ENCODE results near the gene MIOS.

MIOS gene

DNA sequence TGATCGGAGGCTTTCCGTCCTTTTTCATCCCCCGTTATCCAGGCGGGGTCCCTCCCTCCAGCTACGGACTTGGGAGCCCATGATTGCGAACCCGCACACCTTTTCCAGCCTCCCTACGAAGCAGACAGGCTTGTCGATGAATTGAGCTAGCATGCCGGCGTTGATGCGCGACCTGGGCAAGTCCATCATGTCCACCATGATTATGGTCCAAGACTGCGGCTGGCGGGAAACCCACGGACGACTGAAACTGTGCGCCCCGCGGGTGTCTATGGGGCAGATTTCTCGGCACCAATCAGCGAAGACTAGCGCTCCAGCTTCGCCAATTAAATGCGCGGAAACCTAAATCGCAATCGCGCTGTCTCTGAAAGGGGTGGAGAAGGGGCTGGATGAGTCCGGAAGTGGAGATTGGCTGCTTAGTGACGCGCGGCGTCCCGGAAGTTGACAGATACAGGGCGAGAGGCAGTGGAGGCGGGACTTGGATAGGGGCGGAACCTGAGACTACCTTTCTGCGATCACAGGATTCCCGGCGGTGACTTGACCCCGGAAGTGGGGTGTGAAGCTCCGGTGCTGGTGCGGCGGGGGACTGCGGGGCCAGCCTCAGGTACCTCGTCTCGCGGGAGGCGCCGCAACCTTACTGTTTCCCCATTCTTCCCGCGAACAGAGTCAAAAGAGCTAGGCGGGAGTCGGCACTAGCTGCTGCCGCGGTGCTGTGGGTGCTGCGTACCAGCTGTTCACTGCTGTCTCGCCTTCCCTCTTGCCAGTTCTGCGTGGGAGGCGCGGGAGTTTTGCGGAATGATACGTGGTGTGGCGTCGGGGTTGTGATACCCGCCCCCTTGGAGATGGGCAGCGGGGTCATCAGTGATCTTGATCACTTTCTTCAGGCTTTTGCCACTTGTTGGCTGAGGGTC lies 73.8 kb downstream of the MIOS start, which contains the start of gene UMAD1:
Gene UMAD1, plus strand, starts transcription at position 532 of the 908 bp plus-strand sequence. CDS start 32,620 bp downstream, outside the sequence.
- TF ChIP-seq, protein P1, sequence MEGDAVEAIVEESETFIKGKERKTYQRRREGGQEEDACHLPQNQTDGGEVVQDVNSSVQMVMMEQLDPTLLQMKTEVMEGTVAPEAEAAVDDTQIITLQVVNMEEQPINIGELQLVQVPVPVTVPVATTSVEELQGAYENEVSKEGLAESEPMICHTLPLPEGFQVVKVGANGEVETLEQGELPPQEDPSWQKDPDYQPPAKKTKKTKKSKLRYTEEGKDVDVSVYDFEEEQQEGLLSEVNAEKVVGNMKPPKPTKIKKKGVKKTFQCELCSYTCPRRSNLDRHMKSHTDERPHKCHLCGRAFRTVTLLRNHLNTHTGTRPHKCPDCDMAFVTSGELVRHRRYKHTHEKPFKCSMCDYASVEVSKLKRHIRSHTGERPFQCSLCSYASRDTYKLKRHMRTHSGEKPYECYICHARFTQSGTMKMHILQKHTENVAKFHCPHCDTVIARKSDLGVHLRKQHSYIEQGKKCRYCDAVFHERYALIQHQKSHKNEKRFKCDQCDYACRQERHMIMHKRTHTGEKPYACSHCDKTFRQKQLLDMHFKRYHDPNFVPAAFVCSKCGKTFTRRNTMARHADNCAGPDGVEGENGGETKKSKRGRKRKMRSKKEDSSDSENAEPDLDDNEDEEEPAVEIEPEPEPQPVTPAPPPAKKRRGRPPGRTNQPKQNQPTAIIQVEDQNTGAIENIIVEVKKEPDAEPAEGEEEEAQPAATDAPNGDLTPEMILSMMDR (conservative IDR thresholded peaks at IDR 0.05; ENCODE audit: low read length): no peak
- TF ChIP-seq EZH2phosphoT487 (IDR thresholded peaks at IDR 0.05; ENCODE audit: borderline replicate concordance): no peak
- no peaks in the 10 kb centered on the region for H3K27me3 ChIP-seq (ENCODE audit: insufficient read depth, low read length, poor library complexity, severe bottlenecking)
- H2AFZ ChIP-seq (ENCODE audit: low read length): peak within 1 kb of the TSS; percentile 86
- peak within 1 kb of the TSS; percentile 91 for H3K4me2 ChIP-seq (ENCODE audit: low read depth, low read length, poor library complexity, severe bottlenecking)
- peaks cover 42% of the 10 kb centered on the region for H3K79me2 ChIP-seq (ENCODE audit: insufficient read depth, low read length)
- peak within 1 kb of the TSS; percentile 82 for H3K9ac ChIP-seq (ENCODE audit: low read depth, low read length, poor library complexity, severe bottlenecking)
- H3K4me3 ChIP-seq (ENCODE audit: low read length, poor library complexity, severe bottlenecking): peak within 1 kb of the TSS; percentile 80
- H3K9me3 ChIP-seq (ENCODE audit: insufficient read depth, low read depth, low read length): no peaks in the 10 kb centered on the region
- no peaks in the 10 kb centered on the region for H4K20me1 ChIP-seq (ENCODE audit: insufficient read depth, low read length, poor library complexity, severe bottlenecking)
- no peaks in the 10 kb centered on the region for H3K36me3 ChIP-seq (ENCODE audit: insufficient read depth, low read length)
- no peaks in the 10 kb centered on the region for H3K9me2 ChIP-seq (replicated peaks; ENCODE audit: low read depth, low read length)
- no peaks in the 10 kb centered on the region for H3F3A ChIP-seq (ENCODE audit: low read depth)
- peaks cover 31% of the 10 kb centered on the region for H3K4me1 ChIP-seq (ENCODE audit: insufficient read depth, low read length, poor library complexity, severe bottlenecking)

DNA sequence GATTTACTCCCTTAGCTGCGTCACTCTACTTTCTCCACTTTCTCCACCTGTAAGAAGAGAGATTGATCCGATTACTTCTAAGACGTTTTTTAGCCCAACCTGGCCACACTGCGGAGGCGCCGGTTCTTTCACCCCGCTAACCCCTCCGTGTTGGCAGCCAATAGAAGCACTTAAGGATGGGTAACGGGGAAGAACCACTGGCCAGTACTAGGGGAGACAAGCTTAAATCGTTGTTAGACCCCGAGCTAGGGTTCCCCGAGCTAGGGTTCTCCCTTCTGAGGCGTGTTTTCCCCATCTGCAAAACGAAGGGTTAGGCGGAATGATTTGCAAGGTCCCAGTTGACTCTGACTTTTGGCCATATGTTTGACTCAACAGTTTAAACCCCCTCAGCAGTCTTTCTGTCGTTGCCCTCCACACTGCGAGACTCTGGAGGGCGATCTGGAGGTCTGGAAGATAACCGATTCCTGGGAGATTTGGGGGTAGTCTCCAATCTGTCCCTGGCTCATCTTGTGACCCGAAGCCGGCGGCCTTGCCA lies 74.5 kb downstream of the MIOS start:
- TF ChIP-seq, protein P1 (conservative IDR thresholded peaks at IDR 0.05; ENCODE audit: low read length): peak; percentile 17; the same call in 1 of the 2 replicates
- no peak for TF ChIP-seq EZH2phosphoT487 (IDR thresholded peaks at IDR 0.05; ENCODE audit: borderline replicate concordance)
- Histone ChIP-seq H3K79me2 (ENCODE audit: insufficient read depth, low read length) (peaks cover 49% of the 10 kb centered on the region), H3K9me3 (ENCODE audit: insufficient read depth, low read depth, low read length) (no peaks in the 10 kb centered on the region), H3K4me2 (ENCODE audit: low read depth, low read length, poor library complexity, severe bottlenecking) (peak overlapping the region; percentile 85), H3K36me3 (ENCODE audit: insufficient read depth, low read length) (no peaks in the 10 kb centered on the region), H3K4me1 (ENCODE audit: insufficient read depth, low read length, poor library complexity, severe bottlenecking) (peaks cover 31% of the 10 kb centered on the region), H3K9me2 (replicated peaks; ENCODE audit: low read depth, low read length) (no peaks in the 10 kb centered on the region), H3K4me3 (ENCODE audit: low read length, poor library complexity, severe bottlenecking) (peak overlapping the region; percentile 80), H3K27me3 (ENCODE audit: insufficient read depth, low read length, poor library complexity, severe bottlenecking) (no peaks in the 10 kb centered on the region), H3K9ac (ENCODE audit: low read depth, low read length, poor library complexity, severe bottlenecking) (peak overlapping the region; percentile 82), H3F3A (ENCODE audit: low read depth) (no peaks in the 10 kb centered on the region), H2AFZ (ENCODE audit: low read length) (peak overlapping the region; percentile 86), H4K20me1 (ENCODE audit: insufficient read depth, low read length, poor library complexity, severe bottlenecking) (no peaks in the 10 kb centered on the region)

DNA sequence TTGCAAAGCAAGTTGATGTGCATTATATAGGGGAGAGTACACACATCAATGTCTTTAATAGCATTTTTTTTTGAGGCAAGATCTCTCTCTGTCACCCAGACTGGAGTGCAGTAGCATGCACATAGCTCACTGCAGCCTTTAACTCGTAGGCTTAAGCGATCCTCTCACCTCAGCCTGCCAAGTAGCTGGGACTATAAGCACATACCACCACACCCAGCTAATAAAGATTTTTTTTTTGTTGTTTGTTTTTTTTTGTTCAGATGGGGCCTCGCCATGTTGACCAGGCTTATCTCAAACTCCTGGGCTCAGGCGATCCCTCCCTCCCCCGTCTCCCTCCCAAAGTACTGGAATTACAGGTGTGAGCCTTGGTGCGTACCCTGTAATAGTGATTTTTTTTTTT lies 75.4 kb downstream of the MIOS start:
- Histone ChIP-seq H3K9me3 (ENCODE audit: insufficient read depth, low read depth, low read length) (no peaks in the 10 kb centered on the region), H3K79me2 (ENCODE audit: insufficient read depth, low read length) (peaks cover 55% of the 10 kb centered on the region), H3K9me2 (replicated peaks; ENCODE audit: low read depth, low read length) (no peaks in the 10 kb centered on the region), H3K27me3 (ENCODE audit: insufficient read depth, low read length, poor library complexity, severe bottlenecking) (no peaks in the 10 kb centered on the region), H3K4me2 (ENCODE audit: low read depth, low read length, poor library complexity, severe bottlenecking) (peak overlapping the region; percentile 85), H3F3A (ENCODE audit: low read depth) (no peaks in the 10 kb centered on the region), H3K4me3 (ENCODE audit: low read length, poor library complexity, severe bottlenecking) (peak overlapping the region; percentile 80), H3K36me3 (ENCODE audit: insufficient read depth, low read length) (no peaks in the 10 kb centered on the region), H3K4me1 (ENCODE audit: insufficient read depth, low read length, poor library complexity, severe bottlenecking) (peaks cover 31% of the 10 kb centered on the region), H4K20me1 (ENCODE audit: insufficient read depth, low read length, poor library complexity, severe bottlenecking) (no peaks in the 10 kb centered on the region), H2AFZ (ENCODE audit: low read length) (no peak overlapping the region), H3K9ac (ENCODE audit: low read depth, low read length, poor library complexity, severe bottlenecking) (peak overlapping the region; percentile 82)
- TF ChIP-seq, protein P1 (conservative IDR thresholded peaks at IDR 0.05; ENCODE audit: low read length): no peak
- TF ChIP-seq EZH2phosphoT487 (IDR thresholded peaks at IDR 0.05; ENCODE audit: borderline replicate concordance): no peak
